Smooth muscle cell of the brain vasculature (primary cell): ENCODE measurements around the gene PITPNM1.
"Not testable (repeated sequence)": the region's sequence is repeated elsewhere in the genome, so short reads cannot be mapped to it uniquely, and the experiment has no call there.

Source experiments
- DNase-seq: peaks from one replicate; pipeline ENCODE4 v3.0.0-alpha.2; 2012; ENCODE audit warnings: low read depth, low spot score

Gene PITPNM1

DNA sequence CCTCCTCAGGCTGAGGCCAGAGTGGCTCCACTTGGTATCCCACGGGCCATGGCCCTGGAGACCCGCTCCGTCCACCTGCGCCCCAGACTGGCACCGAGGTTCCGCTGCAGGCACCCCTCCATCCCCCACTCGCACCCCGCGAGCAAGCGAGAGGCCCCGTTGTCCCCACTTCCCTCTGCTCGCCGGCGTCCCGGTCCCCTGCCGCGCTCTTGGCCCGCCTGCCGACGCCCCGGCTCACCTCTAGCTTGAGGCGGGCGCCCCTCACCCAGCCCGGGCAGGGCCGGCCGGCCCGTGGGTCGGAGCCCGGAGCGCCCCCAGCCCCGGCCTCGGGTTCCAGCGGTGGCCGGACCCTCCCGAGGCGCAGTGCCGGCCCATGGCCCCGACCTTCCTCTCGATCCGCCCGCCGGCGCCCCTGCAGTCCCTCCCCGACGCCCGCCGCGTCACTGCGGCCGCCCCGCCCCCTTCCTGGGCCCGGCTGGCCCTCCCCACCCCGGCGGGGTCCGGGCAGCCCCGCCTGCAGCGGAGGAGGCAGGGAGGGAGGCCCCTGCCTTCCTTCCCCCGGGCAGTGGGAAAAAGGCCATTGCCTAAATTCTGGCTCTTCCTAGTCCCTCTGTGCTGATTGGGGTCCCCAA, at the start of gene PITPNM1:
Gene PITPNM1 (minus strand): TSS at position 414 of the 632 bp plus-strand sequence. CDS start 1,183 bp downstream, outside the sequence.
- no peak for DNase-seq

DNA sequence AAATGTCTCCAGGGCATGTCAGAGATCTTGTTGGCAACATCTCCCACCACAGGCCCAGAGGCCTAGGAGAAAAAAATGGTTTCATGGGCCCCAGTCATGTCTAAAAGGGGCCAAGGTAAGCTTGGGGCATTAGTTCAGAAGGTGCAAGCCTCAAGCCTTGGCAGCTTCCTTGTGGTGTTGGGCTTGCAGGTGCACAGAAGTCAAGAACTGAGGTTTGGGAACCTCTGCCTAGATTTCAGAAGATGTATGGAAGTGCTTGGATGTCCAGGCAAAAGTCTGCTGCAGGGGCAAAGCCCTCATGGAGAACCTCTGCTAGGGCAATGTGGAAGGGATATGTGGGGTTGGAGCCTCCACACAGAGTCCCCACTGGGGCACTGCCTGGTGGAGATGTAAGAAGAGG, 46.5 kb upstream of the PITPNM1 start:
- DNase-seq, result not testable (repeated sequence)

DNA sequence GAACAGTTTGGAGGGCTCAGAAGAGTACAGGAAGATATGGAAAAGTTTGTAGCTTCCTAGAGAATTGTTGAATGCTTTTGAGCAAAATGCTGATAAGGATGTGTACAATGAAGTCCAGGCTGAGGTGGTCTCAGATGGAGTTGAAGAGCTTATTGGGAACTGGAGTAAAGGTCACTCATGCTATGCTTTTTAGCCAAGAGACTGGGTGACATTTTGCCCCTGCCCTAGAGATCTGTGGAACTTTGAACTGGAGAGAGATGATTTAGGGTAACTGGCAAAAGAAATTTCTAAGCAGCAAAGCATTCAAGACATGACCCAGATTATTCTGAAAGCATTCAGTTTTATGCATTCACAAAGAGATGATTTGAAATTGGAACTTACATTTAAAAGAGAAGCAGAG, 46.0 kb upstream of the PITPNM1 start:
- DNase-seq, result no peak

DNA sequence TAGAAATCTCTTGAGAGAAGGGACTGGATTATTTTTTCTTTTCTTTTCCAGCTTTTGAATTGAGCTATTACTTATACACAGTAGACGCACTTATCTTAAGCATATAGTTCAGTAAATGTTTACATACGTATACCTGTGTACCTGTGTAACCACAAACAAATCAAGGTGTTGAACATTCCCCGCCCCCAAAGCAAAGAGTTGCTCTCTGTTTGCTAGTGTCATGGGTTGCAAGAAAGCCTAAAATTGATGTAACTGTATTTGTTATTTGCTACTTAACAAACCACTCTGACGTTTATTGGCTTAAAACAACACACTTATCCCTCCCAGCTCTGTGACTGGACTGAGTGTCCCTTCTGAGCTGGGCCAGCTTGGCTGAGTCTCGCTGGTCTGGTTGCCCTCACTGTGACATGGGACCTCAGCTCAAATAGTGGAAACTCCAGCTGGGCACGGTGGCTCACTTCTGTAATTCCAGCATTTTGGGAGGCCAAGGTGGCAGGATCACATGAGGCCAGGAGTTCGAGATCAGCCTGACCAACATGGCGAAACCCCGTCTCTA, 43.5 kb upstream of the PITPNM1 start:
- no peak for DNase-seq

DNA sequence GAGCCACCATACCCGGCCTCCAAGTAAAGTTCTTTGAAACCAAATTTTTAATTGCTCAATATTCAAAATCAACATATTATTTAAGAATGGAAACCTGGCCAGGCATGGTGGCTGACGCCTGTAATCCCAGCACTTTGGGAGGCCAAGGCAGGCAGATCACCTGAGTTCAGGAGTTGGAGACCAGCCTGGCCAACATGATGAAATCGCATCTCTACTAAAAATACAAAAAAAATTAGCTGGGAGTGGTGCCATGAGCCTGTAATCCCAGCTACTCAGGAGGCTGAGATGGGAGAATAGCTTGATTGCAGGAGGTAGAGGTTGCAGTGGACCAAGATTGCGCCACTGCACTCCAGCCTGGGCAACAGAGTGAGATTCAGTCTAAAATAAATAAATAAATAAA, 42.9 kb upstream of the PITPNM1 start:
- DNase-seq, result not testable (repeated sequence)

DNA sequence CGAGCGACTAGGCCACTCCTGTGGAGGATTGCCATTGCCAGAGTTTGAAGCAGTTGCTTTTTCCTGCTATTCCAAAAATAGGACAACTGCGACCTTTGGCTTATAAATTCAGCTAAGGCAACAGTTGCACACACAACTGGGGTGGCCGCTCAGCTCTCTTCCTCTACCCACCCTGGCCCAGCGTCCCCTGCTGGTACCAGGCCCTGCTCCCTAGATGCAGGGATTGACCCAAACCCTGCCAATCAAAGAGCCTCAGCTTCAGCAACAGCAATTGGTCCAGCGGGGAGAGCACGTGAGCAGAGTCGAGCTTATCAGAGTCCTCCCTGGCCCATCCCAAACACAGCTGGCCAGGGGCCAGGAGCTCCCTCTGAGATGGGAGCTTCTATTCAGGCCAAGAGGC, 40.1 kb upstream of the PITPNM1 start:
- no peak for DNase-seq

DNA sequence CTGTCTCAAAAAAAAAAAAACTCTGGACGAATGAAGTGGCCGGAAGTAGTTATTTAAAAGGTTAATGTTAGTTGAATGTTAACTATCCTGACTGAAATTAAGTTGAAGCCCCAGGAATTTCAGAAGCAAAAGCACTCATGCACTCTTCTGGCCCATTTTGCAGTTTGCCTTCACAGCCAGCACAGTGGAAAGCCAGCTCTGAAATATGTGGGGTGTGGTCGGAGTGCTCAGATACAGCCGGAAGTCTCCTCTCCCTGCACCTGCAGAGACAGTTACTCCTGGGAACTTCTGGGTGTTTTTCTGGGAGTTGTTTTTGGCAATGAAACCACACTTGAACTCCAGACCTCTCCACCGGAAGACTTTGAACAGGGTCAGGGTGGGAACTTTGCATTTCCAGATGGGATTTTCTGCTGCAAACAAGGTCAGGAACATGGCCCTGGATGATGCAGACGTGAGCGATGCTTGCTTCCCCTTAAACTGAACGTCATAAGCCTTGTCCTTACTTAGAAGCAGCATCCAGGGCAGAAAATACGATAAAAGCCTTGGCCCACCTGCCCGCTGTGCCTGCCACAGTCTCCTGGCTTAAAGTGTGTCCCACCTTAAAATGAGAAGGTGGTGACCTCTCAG, 39.6 kb upstream of the PITPNM1 start:
- DNase-seq, result no peak

DNA sequence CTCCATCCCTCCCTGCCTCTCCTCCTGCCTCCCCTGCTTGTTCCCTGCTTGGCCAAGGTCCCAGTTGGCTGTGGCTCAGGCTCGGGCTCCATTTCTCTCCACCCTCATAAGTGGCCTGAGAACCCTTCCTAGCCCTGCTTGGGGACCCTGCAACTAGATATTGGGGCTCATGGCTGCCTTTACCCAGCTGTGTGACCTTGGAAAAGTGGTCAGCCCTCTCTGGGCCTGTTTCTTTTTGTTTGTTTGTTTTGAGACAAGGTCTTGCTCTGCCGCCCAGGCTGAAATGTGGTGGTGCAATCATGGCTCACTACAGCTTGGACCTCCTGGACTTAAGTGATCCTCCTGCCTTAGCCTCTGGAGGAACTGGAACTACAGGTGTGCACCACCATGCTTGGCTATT, 38.4 kb upstream of the PITPNM1 start:
- DNase-seq, result no peak

DNA sequence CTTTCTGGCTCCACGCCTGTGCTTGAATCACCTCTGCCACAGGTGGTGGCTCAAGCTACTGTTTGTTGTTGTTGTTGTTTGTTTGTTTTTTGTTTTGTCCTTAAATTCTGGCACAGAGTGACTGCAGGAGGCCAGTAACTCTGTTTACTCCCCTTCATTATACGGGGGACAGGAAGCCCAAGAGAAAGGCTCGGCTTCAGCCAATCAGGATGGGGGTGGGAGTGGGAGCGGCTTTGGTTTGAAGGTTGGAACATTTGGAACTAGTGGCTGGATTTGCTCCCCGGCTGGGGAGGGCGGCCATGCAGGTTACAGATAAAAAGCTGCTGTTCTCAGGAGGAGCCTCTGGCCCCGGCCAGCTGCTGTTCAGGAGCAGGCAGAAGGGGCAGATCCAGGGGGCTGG, 37.8 kb upstream of the PITPNM1 start:
- no peak for DNase-seq

DNA sequence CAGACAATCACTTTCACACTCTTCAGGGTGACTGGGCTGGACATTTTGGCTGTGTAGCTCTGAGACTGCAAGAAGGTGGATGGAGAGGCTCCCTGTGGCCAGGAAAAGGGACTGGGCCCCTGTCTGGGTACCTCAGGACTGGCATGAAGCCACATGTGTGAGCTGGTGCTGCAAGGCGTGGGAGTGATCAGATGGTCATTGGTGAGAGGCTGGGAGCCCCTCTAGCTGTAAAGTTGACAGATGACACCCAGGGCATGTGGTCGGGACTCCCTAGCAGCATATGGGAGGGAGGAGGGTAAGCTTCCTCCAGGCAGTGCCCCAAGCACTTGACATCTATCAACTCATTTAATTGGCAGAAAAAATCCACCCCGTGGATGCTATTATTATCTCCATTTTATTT, 37.0 kb upstream of the PITPNM1 start:
- DNase-seq, result no peak

DNA sequence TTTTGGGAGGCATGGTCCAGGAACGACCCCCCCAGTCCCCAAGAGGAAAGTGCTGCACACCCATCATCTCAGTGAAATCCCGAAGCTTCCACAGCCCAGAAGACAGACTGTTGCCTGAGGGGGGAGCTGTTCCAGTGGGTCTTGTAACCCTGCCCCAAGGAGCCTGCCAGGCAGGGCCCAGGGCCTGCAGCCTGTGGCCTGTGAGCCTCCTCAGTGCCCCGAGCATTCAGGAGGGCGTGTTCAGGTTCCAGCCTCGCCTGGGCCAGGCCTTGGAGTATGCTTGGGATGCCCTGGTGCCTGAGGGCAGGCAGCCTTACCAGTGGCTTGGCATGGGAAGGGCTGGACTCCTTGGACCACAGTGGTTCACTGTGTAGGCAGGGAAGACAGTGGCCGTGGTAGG, 36.0 kb upstream of the PITPNM1 start:
- DNase-seq, result no peak

DNA sequence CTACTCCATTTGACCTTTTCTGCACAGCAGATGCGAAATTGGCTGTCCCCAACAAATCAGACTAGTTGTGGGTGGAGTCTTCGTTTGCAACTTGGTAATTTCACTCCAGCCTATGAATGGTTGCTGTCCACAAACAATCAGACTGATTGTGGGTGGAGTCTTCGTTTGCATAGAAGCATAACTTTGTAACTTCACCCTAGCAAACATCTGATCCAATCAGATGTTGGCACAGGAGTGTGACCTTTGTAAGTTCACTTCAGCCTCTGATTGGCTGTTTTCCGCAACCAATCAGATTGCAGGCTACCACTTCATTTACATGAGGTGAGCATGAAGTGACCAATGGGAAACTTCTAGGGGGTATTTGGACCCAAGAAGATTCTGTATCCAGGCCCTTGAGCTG, 34.4 kb upstream of the PITPNM1 start:
- no peak for DNase-seq

DNA sequence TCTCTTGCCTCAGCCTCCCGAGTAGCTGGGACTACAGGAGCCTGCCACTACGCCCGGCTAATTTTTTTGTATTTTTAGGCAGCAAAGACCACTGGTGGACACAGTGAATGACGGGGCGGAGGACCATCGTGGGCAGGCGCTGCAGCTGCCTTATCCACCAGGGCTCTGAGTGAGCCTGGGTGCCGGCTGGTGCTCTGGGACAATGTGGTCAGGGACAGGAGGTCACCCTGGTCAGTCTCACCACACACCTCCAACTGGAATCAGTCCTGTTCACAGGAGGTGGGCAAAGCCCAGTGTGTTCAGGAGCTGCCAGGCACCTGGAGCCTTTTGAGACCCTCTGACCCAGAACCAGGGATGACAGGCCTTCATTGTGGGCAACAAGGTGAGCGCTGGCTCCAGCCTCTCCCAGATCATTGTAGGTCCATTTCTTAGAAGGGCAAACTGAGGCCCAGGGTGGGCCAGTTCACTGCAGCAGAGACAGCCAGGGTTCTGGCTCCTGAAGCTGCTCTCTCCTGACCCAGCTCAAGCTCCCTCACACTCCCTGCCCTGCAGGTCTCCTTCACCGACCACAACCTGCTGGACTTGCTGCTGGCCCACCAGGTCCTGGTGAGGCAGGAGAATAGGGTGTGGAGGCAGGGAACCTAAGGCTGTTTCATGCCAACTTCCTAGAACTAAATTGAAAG, 33.8 kb upstream of the PITPNM1 start:
- no peak for DNase-seq

DNA sequence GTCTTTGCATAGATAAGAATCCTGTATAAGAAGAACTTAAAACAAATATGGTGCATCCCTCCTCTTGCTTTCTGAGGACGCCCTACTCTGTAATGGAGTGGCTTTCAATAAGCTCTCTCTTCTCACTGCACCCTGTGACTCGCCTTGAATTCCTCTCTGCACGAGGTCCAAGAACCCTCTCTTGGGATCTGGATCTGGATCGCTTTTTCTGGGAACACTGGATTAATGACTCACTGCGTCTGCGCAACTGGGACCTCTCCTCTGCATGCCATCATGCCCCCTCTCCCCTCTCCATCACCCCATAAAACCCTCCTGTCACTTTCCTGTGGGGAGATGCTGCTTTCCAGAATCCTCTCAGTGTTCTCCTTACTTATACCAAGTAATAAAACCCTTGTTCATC, 33.1 kb upstream of the PITPNM1 start:
- DNase-seq, result no peak

DNA sequence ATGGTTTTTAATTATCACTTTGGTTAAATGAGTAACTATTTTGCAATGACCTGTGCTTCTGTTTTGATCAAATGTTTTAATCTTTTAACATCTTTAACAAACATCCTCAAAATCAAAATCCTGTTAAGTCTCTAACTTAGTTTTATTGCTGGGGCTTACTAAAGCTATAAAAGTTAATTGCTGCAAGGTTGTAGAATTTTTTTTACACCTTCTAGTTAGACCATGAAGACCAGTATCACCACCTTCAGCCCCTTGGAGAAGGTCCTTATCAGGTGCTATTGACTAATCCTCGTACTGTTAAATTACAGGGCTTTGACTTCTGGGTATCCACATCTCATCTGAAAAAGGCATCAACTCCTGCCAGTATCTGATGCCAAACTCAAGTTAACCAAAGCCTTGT, 30.4 kb upstream of the PITPNM1 start:
- no peak for DNase-seq

DNA sequence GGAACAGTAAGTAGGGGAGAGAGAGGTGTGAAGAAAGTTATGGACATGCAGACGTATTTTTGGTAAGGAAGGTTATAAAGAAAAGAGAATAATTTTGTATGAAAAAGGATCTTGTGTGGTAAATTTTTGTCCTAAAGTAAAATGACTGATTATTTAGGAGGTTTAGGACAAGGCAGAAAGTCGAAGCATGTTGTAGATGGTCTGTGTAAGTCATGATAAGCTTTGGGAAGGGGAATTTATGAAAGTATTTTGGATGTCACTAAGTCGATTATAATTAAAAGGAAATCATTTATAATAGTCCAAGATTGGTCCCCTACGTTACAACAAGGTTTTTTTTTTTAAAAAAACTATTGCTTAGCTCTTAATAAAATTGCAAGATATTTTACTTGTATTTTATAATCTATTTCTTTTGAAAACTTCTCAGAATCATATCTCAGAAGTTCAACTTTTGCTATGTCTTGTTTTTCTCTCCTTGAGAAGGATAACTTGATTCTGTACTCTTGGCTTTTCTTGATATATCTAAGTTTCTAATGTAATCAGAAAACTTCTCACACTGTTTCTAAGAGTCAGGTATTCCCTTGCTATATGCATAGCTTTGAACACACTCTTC, 29.0 kb upstream of the PITPNM1 start:
- no peak for DNase-seq

DNA sequence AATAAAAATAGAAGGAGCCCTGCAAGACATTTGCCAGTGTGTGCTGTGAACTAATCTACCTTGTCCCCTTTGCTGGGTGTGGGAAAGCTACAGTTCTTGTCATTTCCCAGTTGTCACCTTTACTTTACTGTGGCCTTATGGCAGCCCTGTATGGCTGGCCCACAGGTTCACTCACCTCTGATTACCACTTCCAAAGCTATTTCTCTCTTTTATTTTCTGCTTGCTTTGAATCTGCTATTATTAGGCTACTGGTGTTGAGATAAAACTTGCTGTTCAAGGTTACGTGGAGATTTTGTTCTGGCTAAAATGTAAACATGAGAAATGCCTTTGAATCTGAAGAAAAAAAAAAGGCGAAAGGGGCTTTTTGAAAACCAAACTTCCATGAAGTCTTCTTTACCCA, 27.7 kb upstream of the PITPNM1 start:
- no peak for DNase-seq

DNA sequence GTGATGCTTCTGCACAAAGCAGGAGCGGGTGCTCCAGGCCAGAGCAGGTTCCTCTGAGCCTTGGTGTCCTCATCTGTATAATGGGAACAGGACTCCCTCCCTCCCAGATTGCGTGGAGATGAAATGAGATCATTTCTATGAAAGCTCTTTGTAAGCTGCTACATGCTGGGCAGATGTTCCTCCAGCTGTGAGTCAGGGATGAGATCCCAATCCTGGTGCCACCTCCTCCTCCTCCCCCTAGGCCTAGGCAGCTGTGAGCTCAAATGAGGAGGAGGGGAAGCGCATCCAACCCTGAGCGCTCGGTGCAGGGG, 25.1 kb upstream of the PITPNM1 start:
- DNase-seq, result no peak

DNA sequence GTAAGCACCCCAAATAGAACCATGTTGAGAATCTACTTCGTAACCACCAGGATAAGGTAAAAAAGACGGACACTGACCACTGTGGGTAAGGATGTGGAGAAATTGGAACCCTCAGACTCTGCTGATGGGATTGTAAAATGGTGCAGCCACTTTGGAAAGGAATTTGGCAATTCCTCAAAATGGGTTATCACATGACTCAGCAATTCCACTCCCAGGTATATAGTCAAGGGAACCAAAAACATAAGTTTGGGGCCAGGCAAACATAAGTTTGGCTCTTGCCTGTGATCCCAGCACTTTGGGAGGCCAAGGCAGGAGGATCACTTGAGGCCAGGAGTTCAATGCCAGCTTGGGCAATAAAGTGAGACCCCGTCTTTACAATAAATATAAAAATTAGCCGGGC, 23.2 kb upstream of the PITPNM1 start:
- no peak for DNase-seq

DNA sequence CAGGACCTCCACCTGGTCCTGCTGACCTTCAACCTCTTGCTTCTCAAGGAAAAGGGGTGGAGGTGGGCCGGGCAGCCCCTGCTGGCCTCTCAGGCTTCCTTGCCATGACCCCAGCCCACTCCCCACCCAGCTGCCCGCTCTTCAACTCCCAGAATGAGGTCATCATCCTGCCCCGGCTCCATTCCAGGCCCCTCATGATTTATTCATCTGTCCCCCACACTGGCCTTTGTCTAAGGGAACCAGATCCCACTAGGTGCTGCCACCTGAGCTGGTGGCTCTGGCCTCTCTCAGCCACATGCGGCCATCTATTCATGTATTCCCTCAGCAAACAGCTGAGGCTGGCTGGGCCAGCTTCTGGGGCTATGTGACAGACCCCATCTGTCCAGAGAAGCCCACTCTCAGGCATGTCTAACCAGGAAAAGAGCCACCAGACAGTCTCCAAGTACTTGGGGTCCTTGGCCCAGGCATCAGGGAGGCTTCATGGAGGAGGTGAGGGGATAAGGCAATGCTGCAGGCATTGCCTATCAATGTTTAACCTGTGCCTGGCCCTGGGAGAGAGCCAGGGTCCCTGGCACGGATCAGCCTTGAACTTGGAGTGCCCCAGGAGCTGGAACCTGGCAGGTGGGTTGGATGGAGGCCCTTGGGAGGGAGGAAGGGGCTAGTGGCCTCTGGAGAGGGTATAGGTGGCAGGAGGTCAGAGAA, 20.3 kb upstream of the PITPNM1 start:
- no peak for DNase-seq

DNA sequence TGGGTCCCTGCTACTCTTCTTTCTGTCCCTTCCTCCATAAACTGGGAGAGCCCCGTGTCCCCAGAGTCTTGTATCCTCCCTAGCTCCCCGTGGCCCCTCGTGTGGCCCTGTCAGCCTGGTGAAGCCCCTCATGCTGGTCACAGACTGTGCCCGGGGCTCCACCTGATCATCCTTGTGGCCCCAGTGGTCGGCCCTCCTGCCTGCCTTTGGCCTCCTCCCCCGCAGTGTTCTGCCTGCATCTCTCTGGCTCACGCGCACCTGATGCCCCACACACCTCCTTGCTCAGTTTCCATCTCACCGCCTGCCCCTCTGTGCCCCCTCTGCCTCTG, 19.3 kb upstream of the PITPNM1 start:
- DNase-seq, result no peak
